HEK293 (cell line): Measurements from ENCODE around the gene TNFRSF6B.

Experiments
- KLF1 ChIP-seq: fragments of 450-650 bp; formaldehyde crosslinking; IDR thresholded peaks from 2 replicates; pipeline ENCODE4 v1.5.1; 2016; ENCODE audit warnings: missing biosample characterization, missing genetic modification characterization
- ZBTB7A ChIP-seq: fragments of 450-650 bp; formaldehyde crosslinking; IDR thresholded peaks from 2 replicates; pipeline ENCODE4 v1.5.1; 2016; ENCODE audit warnings: low read depth, missing biosample characterization, missing genetic modification characterization
- ZBTB8A ChIP-seq: fragments of 450-650 bp; formaldehyde crosslinking; IDR thresholded peaks from 2 replicates; pipeline ENCODE4 v1.5.1; 2016; ENCODE audit warnings: missing biosample characterization, missing genetic modification characterization
- ZNF473 ChIP-seq: fragments of 450-650 bp; formaldehyde crosslinking; IDR thresholded peaks from 2 replicates; pipeline ENCODE4 v1.5.1; 2017; ENCODE audit warnings: missing biosample characterization, missing genetic modification characterization
- ZNF518A ChIP-seq: fragments of 450-650 bp; formaldehyde crosslinking; conservative IDR thresholded peaks from 2 replicates; pipeline ENCODE4 v1.5.1; 2016; ENCODE audit warnings: low read depth, missing biosample characterization, missing genetic modification characterization
- ZSCAN4 ChIP-seq: fragments of 450-650 bp; formaldehyde crosslinking; IDR thresholded peaks from 2 replicates; pipeline ENCODE4 v1.5.1; 2017; ENCODE audit warnings: missing biosample characterization, missing genetic modification characterization
- TF ChIP-seq, protein P1 (sequence below): fragments of 450-650 bp; formaldehyde crosslinking; IDR thresholded peaks from 2 replicates; pipeline ENCODE4 v1.5.1; 2017; ENCODE audit warnings: missing biosample characterization, missing genetic modification characterization
- TF ChIP-seq, protein P2 (sequence below): fragments of 450-650 bp; formaldehyde crosslinking; IDR thresholded peaks from 2 replicates; pipeline ENCODE4 v1.5.1; 2016; ENCODE audit warnings: missing biosample characterization, missing genetic modification characterization
- TF ChIP-seq, protein P3 (sequence below): fragments of 450-650 bp; formaldehyde crosslinking; IDR thresholded peaks from 2 replicates; pipeline ENCODE4 v1.5.1; 2016; ENCODE audit warnings: missing biosample characterization, missing genetic modification characterization
- TF ChIP-seq, protein P4 (sequence below): fragments of 450-650 bp; formaldehyde crosslinking; IDR thresholded peaks from 2 replicates; pipeline ENCODE4 v1.5.1; 2016; ENCODE audit warnings: missing biosample characterization, missing genetic modification characterization

The TNFRSF6B gene

GRCh38 chr20:63707558-63708300 is 11.3 kb downstream of the TNFRSF6B start, which contains the start of the genes ARFRP1 and ZGPAT (continued):
- peak; percentile 78 for TF ChIP-seq ZNF518A (tag by site-specific recombination)
- peak; percentile 74 for TF ChIP-seq ZBTB8A (tag by site-specific recombination)
- TF ChIP-seq, protein P1, sequence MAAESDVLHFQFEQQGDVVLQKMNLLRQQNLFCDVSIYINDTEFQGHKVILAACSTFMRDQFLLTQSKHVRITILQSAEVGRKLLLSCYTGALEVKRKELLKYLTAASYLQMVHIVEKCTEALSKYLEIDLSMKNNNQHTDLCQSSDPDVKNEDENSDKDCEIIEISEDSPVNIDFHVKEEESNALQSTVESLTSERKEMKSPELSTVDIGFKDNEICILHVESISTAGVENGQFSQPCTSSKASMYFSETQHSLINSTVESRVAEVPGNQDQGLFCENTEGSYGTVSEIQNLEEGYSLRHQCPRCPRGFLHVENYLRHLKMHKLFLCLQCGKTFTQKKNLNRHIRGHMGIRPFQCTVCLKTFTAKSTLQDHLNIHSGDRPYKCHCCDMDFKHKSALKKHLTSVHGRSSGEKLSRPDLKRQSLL (tag by site-specific recombination) = 0 out of 2 replicates have a peak, but pooled peaks have one; percentile 19
- no peak for TF ChIP-seq ZNF473 (tag by site-specific recombination)
- TF ChIP-seq, protein P2, sequence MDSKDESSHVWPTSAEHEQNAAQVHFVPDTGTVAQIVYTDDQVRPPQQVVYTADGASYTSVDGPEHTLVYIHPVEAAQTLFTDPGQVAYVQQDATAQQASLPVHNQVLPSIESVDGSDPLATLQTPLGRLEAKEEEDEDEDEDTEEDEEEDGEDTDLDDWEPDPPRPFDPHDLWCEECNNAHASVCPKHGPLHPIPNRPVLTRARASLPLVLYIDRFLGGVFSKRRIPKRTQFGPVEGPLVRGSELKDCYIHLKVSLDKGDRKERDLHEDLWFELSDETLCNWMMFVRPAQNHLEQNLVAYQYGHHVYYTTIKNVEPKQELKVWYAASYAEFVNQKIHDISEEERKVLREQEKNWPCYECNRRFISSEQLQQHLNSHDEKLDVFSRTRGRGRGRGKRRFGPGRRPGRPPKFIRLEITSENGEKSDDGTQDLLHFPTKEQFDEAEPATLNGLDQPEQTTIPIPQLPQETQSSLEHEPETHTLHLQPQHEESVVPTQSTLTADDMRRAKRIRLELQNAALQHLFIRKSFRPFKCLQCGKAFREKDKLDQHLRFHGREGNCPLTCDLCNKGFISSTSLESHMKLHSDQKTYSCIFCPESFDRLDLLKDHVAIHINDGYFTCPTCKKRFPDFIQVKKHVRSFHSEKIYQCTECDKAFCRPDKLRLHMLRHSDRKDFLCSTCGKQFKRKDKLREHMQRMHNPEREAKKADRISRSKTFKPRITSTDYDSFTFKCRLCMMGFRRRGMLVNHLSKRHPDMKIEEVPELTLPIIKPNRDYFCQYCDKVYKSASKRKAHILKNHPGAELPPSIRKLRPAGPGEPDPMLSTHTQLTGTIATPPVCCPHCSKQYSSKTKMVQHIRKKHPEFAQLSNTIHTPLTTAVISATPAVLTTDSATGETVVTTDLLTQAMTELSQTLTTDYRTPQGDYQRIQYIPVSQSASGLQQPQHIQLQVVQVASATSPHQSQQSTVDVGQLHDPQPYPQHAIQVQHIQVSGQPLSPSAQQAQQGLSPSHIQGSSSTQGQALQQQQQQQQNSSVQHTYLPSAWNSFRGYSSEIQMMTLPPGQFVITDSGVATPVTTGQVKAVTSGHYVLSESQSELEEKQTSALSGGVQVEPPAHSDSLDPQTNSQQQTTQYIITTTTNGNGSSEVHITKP = peak; percentile 29; the same call in 1 of the 2 replicates
- no peak for TF ChIP-seq ZSCAN4
- peak; percentile 45; the same call in 1 of the 2 replicates for TF ChIP-seq ZBTB7A (tag by site-specific recombination)
- TF ChIP-seq, protein P3, sequence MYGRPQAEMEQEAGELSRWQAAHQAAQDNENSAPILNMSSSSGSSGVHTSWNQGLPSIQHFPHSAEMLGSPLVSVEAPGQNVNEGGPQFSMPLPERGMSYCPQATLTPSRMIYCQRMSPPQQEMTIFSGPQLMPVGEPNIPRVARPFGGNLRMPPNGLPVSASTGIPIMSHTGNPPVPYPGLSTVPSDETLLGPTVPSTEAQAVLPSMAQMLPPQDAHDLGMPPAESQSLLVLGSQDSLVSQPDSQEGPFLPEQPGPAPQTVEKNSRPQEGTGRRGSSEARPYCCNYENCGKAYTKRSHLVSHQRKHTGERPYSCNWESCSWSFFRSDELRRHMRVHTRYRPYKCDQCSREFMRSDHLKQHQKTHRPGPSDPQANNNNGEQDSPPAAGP (tag by site-specific recombination) = peak; percentile 70; the same call in 1 of the 2 replicates
- peak; percentile 11; the same call in 1 of the 2 replicates for TF ChIP-seq KLF1
- TF ChIP-seq, protein P4, sequence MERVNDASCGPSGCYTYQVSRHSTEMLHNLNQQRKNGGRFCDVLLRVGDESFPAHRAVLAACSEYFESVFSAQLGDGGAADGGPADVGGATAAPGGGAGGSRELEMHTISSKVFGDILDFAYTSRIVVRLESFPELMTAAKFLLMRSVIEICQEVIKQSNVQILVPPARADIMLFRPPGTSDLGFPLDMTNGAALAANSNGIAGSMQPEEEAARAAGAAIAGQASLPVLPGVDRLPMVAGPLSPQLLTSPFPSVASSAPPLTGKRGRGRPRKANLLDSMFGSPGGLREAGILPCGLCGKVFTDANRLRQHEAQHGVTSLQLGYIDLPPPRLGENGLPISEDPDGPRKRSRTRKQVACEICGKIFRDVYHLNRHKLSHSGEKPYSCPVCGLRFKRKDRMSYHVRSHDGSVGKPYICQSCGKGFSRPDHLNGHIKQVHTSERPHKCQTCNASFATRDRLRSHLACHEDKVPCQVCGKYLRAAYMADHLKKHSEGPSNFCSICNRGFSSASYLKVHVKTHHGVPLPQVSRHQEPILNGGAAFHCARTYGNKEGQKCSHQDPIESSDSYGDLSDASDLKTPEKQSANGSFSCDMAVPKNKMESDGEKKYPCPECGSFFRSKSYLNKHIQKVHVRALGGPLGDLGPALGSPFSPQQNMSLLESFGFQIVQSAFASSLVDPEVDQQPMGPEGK (tag by site-specific recombination) = peak; percentile 40; the same call in 1 of the 2 replicates
